ENCODE measurements around the gene SFTPD. TPM values are rescaled to one million over a fixed set of nuclear protein-coding genes. Genes with fewer than 3 reads are reported as not detected.

The SFTPD gene
- total RNA-seq, 1 experiment from 2014 or later: 0.39 TPM

DNA sequence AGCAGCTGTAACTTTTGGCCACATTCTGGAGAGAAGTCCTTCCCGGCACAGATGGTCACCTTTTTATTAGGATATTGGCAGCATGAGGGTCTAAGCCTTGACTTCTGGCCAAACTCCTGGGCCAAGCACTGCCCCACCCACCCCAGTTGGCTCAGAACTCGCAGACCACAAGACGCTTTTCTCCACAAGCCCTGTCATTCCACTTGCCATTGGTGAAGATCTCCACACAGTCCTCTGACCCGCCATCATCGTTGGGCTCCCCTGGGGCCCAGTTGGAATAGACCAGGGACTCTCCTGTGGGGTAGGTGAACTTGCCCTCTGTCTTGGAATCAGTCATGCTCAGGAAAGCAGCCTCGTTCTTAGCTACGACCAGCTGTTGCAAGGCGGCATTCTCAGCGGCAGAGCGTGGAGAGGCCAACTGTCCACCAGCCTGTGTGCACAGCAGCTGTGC lies 11.2 kb downstream of the SFTPD start:
- ChIA-PET POLR2A (no interaction called here), CTCF (no interaction called here)

DNA sequence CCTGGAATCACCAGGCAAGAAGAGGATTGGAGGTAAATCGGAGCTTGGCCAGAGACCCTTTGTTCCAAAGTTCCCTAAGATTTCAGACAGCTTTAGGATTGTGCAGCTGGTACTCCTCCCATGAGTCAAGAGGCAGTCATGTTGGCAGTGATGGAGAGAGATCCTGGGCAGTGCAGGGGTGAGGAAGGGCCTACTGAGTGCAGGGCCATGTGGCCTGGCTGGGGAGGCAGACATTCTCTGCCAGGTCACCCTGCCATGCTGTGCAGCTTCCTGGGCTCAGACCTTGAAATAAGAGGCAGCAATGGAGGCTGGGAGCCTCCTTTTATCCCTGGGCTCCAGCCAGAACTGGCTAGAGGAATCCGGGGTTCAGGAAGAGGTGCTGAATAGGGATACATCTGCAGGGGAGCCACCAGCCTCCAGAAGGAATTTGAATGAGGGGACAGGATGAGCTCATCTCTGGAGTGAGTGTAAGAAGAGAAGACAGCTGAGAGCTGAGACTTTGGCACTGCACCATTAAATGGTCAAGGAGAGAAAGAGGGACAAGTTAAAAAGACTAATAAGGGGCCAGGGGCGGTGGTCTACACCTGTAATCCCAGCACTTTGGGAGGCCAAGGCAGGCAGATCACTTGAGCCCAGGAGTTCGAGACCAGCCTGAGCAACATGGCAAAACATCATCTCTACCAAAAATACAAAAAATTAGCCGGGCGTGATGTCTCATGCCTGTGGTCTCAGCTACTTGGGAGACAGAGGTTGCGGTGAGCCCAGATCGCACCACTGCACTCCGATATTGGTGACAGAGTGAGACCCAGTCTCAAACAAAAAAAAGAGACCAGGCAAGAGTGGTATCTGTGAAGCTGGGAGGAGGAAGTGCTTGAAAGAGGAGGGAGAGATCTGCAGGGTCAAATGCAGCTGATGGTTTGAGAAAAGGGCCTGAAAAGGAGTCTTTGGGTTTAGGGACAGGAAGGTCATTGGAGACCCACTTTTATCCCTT lies 12.0 kb downstream of the SFTPD start:
- intact Hi-C loops (cut with micrococcal nuclease; ENCODE audit: unreplicated experiment): loop anchor here (10.0 kb wide), 1 partner anchor 88 kb away; no protein-coding TSS in a partner anchor
- peaks cover 12% of the 10 kb centered on the region for H3K4me1 ChIP-seq
- TF ChIP-seq, protein P1, sequence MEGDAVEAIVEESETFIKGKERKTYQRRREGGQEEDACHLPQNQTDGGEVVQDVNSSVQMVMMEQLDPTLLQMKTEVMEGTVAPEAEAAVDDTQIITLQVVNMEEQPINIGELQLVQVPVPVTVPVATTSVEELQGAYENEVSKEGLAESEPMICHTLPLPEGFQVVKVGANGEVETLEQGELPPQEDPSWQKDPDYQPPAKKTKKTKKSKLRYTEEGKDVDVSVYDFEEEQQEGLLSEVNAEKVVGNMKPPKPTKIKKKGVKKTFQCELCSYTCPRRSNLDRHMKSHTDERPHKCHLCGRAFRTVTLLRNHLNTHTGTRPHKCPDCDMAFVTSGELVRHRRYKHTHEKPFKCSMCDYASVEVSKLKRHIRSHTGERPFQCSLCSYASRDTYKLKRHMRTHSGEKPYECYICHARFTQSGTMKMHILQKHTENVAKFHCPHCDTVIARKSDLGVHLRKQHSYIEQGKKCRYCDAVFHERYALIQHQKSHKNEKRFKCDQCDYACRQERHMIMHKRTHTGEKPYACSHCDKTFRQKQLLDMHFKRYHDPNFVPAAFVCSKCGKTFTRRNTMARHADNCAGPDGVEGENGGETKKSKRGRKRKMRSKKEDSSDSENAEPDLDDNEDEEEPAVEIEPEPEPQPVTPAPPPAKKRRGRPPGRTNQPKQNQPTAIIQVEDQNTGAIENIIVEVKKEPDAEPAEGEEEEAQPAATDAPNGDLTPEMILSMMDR (IDR thresholded peaks at IDR 0.05; ENCODE audit: insufficient read depth in 1 of 2, low read depth in 1 of 2, low read length in 1 of 2, severe bottlenecking in 1 of 2, unreplicated experiment in 1 of 2): no peak
- Mint-ChIP-seq H3K36me3 (ENCODE audit: insufficient read depth, unreplicated experiment) (no peaks in the 10 kb centered on the region), H3K4me3 (ENCODE audit: unreplicated experiment) (no peak overlapping the region), H3K9me3 (ENCODE audit: unreplicated experiment) (no peaks in the 10 kb centered on the region), H3K27ac (ENCODE audit: unreplicated experiment) (no peak overlapping the region), H3K4me1 (ENCODE audit: low read depth, unreplicated experiment) (peaks cover 7% of the 10 kb centered on the region), H3K27me3 (ENCODE audit: insufficient read depth, unreplicated experiment) (no peaks in the 10 kb centered on the region)
- H3K36me3 ChIP-seq (ENCODE audit: control insufficient read depth, insufficient read depth, low read length): no peaks in the 10 kb centered on the region
- no peak overlapping the region for H3K4me3 ChIP-seq (ENCODE audit: low read depth, low read length)
- POLR2A ChIA-PET: no interaction called here
- no TSS peak for BruUV-seq (replicated peaks)
- DNase-seq: no peak
- CTCF ChIA-PET: no interaction called here
- no peaks in the 10 kb centered on the region for H3K9me3 ChIP-seq
- H3K27me3 ChIP-seq (replicated peaks; ENCODE audit: control insufficient read depth, insufficient read depth, low read length): no peaks in the 10 kb centered on the region

More for the DNA sequence above, 11.2 kb downstream of the SFTPD start:
- Histone ChIP-seq H3K4me1 (peaks cover 12% of the 10 kb centered on the region), H3K27me3 (replicated peaks; ENCODE audit: control insufficient read depth, insufficient read depth, low read length) (no peaks in the 10 kb centered on the region), H3K4me3 (ENCODE audit: low read depth, low read length) (no peak overlapping the region), H3K9me3 (no peaks in the 10 kb centered on the region), H3K36me3 (ENCODE audit: control insufficient read depth, insufficient read depth, low read length) (no peaks in the 10 kb centered on the region)
- BruUV-seq (replicated peaks): no TSS peak
- DNase-seq: no peak
- no peak overlapping the region for H3K4me3 Mint-ChIP-seq (ENCODE audit: unreplicated experiment)
- H3K27ac Mint-ChIP-seq (ENCODE audit: unreplicated experiment): no peak overlapping the region
- peaks cover 7% of the 10 kb centered on the region for H3K4me1 Mint-ChIP-seq (ENCODE audit: low read depth, unreplicated experiment)
- no peaks in the 10 kb centered on the region for H3K9me3 Mint-ChIP-seq (ENCODE audit: unreplicated experiment)
- no peaks in the 10 kb centered on the region for H3K27me3 Mint-ChIP-seq (ENCODE audit: insufficient read depth, unreplicated experiment)
- intact Hi-C loops (cut with micrococcal nuclease; ENCODE audit: unreplicated experiment): loop anchor here (10.0 kb wide), 1 partner anchor 87 kb away; no protein-coding TSS in a partner anchor
- no peaks in the 10 kb centered on the region for H3K36me3 Mint-ChIP-seq (ENCODE audit: insufficient read depth, unreplicated experiment)
- TF ChIP-seq, protein P1 (IDR thresholded peaks at IDR 0.05; ENCODE audit: insufficient read depth in 1 of 2, low read depth in 1 of 2, low read length in 1 of 2, severe bottlenecking in 1 of 2, unreplicated experiment in 1 of 2): no peak

DNA sequence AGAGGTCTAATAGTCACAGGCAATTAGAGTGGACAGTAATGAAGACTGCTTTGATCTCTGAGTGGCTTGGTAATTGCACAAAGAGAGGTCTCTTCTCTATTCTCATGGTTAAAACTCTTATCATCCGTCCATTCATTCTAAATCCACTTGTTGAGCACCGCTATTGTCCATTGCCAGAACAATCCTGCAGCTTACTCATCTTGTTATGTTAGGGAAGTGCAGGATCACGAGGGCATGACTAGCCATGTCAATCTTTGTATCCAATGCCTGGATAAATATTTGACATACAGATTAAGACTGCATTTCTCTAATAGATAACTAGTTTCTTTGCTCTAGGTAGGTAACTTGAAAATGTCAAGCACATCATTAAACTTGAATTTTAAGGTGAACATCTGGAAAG lies 14.9 kb downstream of the SFTPD start:
- no peaks in the 10 kb centered on the region for H3K27me3 ChIP-seq (replicated peaks; ENCODE audit: control insufficient read depth, insufficient read depth, low read length)
- H3K36me3 Mint-ChIP-seq (ENCODE audit: insufficient read depth, unreplicated experiment): no peaks in the 10 kb centered on the region
- POLR2A ChIA-PET: no interaction called here
- CTCF ChIA-PET: interaction anchor here (0.6 kb wide), 1 partner anchor 276 kb away, joined by 3 read pairs; no protein-coding TSS in a partner anchor
- H3K4me1 Mint-ChIP-seq (ENCODE audit: low read depth, unreplicated experiment): peaks cover 14% of the 10 kb centered on the region
- H3K9me3 ChIP-seq: no peaks in the 10 kb centered on the region
- H3K4me1 ChIP-seq: peaks cover 12% of the 10 kb centered on the region
- BruUV-seq (replicated peaks): no TSS peak
- peak in 1 of 2 experiments; percentile 34 for DNase-seq
- H3K36me3 ChIP-seq (ENCODE audit: control insufficient read depth, insufficient read depth, low read length): no peaks in the 10 kb centered on the region
- no peak overlapping the region for H3K27ac Mint-ChIP-seq (ENCODE audit: unreplicated experiment)
- no peaks in the 10 kb centered on the region for H3K9me3 Mint-ChIP-seq (ENCODE audit: unreplicated experiment)
- H3K4me3 Mint-ChIP-seq (ENCODE audit: unreplicated experiment): no peak overlapping the region
- TF ChIP-seq, protein P1 (IDR thresholded peaks at IDR 0.05; ENCODE audit: insufficient read depth in 1 of 2, low read depth in 1 of 2, low read length in 1 of 2, severe bottlenecking in 1 of 2, unreplicated experiment in 1 of 2): no peak
- H3K27me3 Mint-ChIP-seq (ENCODE audit: insufficient read depth, unreplicated experiment): peaks cover 11% of the 10 kb centered on the region
- H3K4me3 ChIP-seq (ENCODE audit: low read depth, low read length): no peak overlapping the region
- intact Hi-C loops (cut with micrococcal nuclease; ENCODE audit: unreplicated experiment): loop anchor here (5.0 to 10.0 kb wide), 2 partner anchors 91 to 113 kb away; no protein-coding TSS in a partner anchor

Measured in Caco-2 (cell line).